GM12872 (cell line): ENCODE data around the gene MALL.

ENCODE experiments used
- TF ChIP-seq, protein P1 (sequence below): IDR thresholded peaks from 3 replicates; pipeline ENCODE4 v1.5.1; 2011; ENCODE audit warnings: low read depth, mild to moderate bottlenecking, low read length, moderate library complexity; ENCODE audit not compliant: insufficient read depth

The MALL gene

DNA sequence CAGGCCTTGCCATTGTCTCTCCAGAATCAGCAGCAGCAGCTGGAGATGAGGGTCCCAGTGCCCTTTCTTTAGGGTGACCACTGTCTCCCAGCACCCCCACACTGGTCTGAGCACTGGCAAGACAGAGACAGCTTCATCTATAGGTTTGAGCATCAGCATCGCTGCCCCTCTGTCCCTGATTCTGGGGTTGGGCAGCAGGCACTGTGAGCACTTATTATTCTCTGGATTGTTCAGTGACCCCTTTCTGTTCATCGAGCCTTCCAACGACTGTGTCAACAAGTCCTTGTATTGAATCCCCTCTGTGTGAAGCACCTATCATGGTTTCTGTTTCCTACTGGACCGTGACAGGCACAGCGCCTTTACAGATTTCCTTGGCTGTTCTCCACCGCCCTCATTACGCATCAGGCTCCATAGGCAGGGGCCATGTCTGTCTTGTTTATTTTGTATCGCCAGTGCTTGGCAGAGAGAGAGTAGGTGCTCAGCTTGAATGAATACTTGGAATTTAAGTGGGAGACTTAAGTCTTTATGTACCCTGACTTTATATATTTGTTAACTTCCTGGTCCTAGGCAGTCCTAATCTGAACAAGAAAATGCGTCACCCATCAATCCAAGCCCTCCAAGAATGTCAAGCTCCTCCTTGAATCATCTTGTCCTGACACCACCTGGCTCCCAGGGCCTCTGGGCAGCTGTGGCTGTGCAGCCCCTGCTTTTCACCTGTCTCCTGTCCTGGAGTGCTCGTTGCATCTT is 11.4 kb downstream of the MALL start:
- TF ChIP-seq, protein P1, sequence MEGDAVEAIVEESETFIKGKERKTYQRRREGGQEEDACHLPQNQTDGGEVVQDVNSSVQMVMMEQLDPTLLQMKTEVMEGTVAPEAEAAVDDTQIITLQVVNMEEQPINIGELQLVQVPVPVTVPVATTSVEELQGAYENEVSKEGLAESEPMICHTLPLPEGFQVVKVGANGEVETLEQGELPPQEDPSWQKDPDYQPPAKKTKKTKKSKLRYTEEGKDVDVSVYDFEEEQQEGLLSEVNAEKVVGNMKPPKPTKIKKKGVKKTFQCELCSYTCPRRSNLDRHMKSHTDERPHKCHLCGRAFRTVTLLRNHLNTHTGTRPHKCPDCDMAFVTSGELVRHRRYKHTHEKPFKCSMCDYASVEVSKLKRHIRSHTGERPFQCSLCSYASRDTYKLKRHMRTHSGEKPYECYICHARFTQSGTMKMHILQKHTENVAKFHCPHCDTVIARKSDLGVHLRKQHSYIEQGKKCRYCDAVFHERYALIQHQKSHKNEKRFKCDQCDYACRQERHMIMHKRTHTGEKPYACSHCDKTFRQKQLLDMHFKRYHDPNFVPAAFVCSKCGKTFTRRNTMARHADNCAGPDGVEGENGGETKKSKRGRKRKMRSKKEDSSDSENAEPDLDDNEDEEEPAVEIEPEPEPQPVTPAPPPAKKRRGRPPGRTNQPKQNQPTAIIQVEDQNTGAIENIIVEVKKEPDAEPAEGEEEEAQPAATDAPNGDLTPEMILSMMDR: no peak

DNA sequence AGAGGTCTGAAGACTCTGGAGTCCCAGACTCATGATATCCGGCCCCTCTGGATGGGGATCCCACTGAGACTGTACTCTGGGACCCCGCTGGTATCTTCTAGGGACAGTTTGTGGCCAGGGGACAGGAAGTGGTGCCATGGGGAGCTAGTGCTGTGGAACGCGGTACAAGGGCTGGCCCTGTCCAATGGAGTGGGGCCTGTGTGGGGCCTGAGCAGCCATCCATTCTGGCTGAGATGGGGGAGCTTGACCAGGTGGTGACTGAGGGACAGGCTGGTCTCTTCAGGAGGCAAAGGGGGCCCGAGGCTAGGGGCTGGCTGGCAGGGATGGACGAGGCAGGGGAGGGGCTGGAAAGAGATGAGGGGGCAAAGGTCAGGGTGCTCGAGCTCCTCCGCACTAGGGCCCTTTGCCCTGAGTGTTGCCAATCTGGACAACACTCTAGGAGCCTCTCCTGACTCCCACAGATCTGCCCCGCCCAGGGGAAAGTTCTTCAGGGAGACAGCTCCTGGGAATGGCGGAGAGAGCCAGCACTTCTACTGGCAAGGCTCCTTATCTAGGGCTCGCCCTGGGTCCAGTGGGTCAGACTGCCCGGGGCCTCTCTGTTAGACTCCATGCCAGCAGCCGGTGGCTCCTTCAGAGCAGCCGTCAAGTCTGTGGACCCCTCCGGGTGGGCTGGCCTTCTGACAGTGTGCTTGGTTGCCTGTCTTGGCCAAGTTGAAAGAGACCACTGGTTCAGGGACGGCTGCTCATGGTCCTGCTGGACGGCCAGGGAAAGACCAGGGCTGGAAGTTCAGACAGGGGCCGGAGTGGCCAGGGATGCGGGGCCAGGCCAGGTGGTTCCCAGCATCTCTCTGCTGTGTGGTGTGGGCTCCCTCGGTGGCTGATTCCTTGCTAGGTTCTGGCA is 12.3 kb downstream of the MALL start:
- TF ChIP-seq, protein P1: no peak

DNA sequence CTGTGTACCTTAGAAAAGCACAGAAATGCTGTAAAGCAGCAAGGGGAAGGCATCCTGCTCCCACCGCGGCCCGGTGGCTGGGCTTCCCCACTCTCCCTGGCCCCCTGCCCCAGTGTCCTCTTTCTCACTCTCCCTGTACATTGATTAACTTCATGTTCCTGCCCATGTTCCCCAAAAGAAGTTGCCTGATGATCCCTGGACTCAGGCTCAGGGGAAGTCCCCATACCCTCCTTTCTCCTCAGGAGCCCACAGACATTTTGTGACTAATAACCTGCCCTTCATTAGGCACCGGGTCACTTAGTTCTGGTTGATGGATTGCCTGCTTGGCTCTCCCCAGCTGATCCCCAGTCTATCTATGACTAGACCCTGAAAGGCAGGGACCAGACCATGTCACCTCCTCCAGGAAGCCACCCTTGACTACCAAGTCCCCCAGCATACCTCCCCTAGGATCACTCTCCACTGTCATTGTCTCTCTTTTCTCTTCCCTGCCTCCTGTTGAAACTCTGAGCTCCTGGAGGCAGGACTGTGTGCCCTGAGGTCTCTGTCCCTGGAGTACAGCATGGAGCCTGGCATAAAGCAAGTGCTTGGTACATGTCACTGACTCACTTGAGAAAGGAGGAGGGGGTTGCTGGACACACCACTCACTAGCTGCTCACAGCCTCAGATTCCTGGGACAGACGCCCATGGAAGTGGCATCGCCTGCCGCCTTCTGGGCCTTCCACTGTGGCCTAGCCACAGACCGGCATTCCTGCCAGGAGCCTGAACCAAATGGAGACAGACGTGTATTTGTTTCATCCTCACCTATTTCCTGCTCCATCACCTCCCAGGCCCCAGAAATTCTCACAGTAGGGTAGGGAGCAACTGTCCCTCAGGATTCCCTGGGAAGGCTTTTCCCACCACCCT is 13.5 kb downstream of the MALL start:
- TF ChIP-seq, protein P1: no peak

DNA sequence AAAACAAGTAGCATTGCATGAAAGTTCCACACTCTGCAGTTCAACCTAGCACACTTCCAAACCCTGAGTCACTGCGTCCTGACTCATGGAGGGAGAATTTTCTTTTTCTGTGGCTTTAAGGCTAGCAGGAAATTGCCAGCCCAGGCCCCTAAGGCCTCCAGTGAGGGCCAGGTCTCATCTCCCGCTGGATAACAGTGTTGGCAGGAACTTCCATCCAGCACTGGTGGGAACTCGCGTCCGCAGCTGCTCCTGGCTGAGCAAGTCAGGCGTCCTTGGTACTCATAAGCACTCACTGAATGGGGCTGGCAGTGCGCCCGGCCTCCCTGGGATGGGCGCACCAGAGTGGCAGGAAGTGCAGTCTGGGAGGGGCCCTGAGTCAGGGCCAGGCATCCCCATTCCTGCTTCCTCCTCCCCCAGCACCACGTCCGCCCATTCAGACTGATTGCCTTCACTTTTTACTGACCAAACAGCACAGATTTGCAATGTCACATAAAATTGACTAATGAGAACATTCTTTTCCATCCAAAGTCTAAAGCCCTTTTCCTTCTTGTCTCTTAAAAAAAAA is 14.3 kb downstream of the MALL start:
- TF ChIP-seq, protein P1: no peak

DNA sequence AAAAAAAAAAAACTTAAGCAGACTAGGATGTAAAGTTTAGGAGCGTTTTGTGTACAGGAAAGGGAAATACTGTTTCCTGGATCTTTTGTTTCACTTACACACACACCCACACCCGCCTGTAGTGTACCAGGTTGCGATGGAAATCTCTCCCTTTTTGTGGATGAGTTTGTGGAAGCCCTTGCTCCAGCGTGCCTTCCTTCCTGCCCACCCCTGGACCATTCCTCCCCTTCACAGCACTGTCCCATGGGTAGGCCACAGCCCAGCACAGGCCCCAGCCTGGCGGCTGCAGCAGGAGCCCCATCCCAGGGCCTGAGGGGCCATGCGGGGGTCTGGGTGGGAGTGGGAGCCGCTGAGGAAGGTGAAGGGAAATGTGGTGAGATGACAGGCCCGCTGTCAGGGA is 15.1 kb downstream of the MALL start:
- TF ChIP-seq, protein P1: no peak

DNA sequence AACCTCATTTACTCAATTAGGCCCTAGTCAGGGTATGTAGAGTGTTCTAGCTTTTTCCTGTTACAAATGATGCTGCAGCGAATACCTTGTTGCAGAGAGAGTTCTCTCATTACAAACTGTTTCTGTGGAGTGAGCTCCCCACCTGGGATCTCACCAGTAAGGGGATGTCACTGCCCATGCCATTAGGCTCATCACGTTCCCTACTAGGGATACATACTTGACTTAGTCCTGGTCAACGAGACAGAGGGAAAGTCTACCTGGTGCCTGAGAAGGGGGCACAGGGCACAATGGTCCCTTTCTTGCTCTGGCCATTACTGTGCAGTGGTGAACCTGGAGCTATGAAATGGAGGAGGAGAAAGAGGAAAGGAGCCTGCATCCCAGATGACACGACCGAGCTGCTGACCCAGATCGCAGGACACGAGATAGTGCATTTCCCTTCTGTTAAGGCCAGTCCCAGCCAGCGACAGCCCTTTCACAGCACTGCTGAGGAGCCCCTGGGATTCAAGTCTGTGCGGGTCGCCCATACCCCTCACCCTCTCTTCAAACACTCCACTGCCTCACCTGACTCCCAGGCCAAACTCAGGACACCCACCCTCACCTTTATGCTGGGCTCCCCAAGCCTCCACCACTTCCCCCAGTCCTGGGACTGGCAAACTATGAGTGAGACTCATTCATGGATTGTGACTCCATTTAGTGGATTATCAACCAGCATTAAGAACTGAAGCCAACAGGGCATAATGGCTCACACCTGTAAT is 16.0 kb downstream of the MALL start:
- TF ChIP-seq, protein P1: no peak
